Heart left ventricle (tissue), 13 donors: Measurements from ENCODE around the gene SLC30A3.

ENCODE experiments used
- POLR2A ChIP-seq, 2 donors: fragments of 450-650 bp; IDR thresholded peaks; one replicate each; pipeline ENCODE4 v1.6.1; 2017; ENCODE audit warnings: antibody characterized with exemption in 2 of 2, mild to moderate bottlenecking in 2 of 2, moderate library complexity in 2 of 2
- TF ChIP-seq, protein P1 (sequence below), 12 donors: fragments of 200-600 bp; sonication (generic) in 4 of 12; IDR thresholded peaks; one replicate each; pipeline versions ENCODE4 v1.5.0 to v1.8.0; 2018 to 2022; ENCODE audit warnings: antibody characterized with exemption in 12 of 12, mild to moderate bottlenecking in 5 of 12
- donor health status: ischemic (EF 13 %, LVEDD 7.1; RV severe dilation, severe dysfunction).
- donor health status: DM: no; HTN: yes; CAD: no.
- donor health status: DM: no; HTN: no; CAD: no.
- donor health status: ischemic (EF 25% LVEDD 6.9; RV normal size, moderate dysfunction).
- donor health status: ischemic (EF 25% LVEDD 5.7; RV mildly dilated, moderate dysfunction).
- donor health status: ischemic (EF 35%, LVEDD 5.7; RV mildly dilated, moderate dysfunction).
- donor health status: nonischemic (EF 11% LVEDD 7.7; RV severe dilation, severe dysfunction).
- donor health status: DM: yes; HTN: yes; CAD: no.
- donor health status: PGD.
- donor health status: ischemic (EF 29% LVEDD 5.4; RV normal size, mild dysfunction).
- donor health status: nonischemic (EF 23%, LVEDD 6.1; RV moderate dilation, normal function).

DNA sequence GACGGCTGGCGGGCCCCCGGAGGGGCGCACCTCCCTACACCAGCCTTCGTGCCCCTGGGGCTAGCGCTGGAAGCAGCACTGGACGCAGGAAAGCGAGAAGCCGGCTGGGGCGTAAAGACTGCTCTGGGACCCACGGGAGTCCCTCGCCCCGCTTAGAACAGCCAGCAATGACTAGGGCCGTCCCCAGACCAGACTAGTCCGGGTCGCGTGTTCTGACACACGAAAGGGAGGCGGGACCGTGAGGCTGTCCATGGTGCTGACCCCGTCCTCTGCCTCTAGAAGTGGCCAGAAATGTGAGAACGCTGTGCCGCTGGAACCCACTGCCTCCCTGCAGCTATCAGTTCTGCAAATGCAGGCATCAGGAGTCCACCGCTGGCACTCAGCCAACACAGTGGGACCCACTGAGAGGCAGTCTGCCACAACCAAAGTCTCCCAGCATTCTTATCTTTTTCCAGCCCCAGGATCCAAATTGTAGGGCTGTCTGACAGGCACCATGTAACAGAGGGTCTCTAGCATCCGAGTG is 45.6 kb upstream of the SLC30A3 start, which contains the start of gene UCN:
- TF ChIP-seq, protein P1, sequence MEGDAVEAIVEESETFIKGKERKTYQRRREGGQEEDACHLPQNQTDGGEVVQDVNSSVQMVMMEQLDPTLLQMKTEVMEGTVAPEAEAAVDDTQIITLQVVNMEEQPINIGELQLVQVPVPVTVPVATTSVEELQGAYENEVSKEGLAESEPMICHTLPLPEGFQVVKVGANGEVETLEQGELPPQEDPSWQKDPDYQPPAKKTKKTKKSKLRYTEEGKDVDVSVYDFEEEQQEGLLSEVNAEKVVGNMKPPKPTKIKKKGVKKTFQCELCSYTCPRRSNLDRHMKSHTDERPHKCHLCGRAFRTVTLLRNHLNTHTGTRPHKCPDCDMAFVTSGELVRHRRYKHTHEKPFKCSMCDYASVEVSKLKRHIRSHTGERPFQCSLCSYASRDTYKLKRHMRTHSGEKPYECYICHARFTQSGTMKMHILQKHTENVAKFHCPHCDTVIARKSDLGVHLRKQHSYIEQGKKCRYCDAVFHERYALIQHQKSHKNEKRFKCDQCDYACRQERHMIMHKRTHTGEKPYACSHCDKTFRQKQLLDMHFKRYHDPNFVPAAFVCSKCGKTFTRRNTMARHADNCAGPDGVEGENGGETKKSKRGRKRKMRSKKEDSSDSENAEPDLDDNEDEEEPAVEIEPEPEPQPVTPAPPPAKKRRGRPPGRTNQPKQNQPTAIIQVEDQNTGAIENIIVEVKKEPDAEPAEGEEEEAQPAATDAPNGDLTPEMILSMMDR (IDR thresholded peaks at IDR 0.05) = no peak
- no peak for TF ChIP-seq POLR2A (IDR thresholded peaks at IDR 0.05)
